Inflammatory macrophage treated with lipopolysaccharide for 4 hours (primary cell): ENCODE results near the gene PEA15.
A peak's percentile ranks its signal among the peaks of the same experiment; 100 is the strongest.

Experiments
- DNase-seq: peaks from one replicate; pipeline ENCODE4 v3.0.0-alpha.2; 2020

PEA15 gene

GRCh38 chr1:160209321-160210046 lies 4.3 kb downstream of the PEA15 start:
- no peak for DNase-seq

GRCh38 chr1:160210561-160210960 lies 5.4 kb downstream of the PEA15 start:
- DNase-seq = no peak

- DNase-seq = no peak
Observed at GRCh38 chr1:160211046-160211790, 6.0 kb downstream of the PEA15 start.

GRCh38 chr1:160214481-160215140 lies 9.4 kb downstream of the PEA15 start:
- no peak for DNase-seq

- DNase-seq = no peak
Observed at GRCh38 chr1:160216301-160216700, 11.1 kb downstream of the PEA15 start.

GRCh38 chr1:160217481-160218051 lies 12.4 kb downstream of the PEA15 start:
- no peak for DNase-seq

GRCh38 chr1:160219062-160219929 lies 14.1 kb downstream of the PEA15 start:
- DNase-seq = peak; percentile 44

GRCh38 chr1:160220301-160220700 lies 15.1 kb downstream of the PEA15 start:
- DNase-seq = no peak

- no peak for DNase-seq
Observed at GRCh38 chr1:160221089-160221488, 15.9 kb downstream of the PEA15 start.

- no peak for DNase-seq
Observed at GRCh38 chr1:160222546-160222945, 17.4 kb downstream of the PEA15 start.

GRCh38 chr1:160224606-160225005 lies 19.4 kb downstream of the PEA15 start:
- DNase-seq = no peak

GRCh38 chr1:160225345-160225744 lies 20.2 kb downstream of the PEA15 start:
- DNase-seq = no peak

GRCh38 chr1:160226623-160227022 lies 21.4 kb downstream of the PEA15 start:
- no peak for DNase-seq

GRCh38 chr1:160227034-160227433 lies 21.9 kb downstream of the PEA15 start:
- DNase-seq = no peak

- no peak for DNase-seq
Observed at GRCh38 chr1:160227561-160227960, 22.4 kb downstream of the PEA15 start.

- DNase-seq = no peak
Observed at GRCh38 chr1:160228431-160228830, 23.2 kb downstream of the PEA15 start.

- no peak for DNase-seq
Observed at GRCh38 chr1:160232911-160233310, 27.7 kb downstream of the PEA15 start.

- DNase-seq = no peak
Observed at GRCh38 chr1:160236806-160237205, 31.6 kb downstream of the PEA15 start.

- no peak for DNase-seq
Observed at GRCh38 chr1:160237558-160237957, 32.4 kb downstream of the PEA15 start.

GRCh38 chr1:160238408-160238807 lies 33.2 kb downstream of the PEA15 start:
- no peak for DNase-seq

- no peak for DNase-seq
Observed at GRCh38 chr1:160239582-160240299, 34.6 kb downstream of the PEA15 start.

GRCh38 chr1:160243767-160244166 lies 38.6 kb downstream of the PEA15 start:
- no peak for DNase-seq
